Heart left ventricle (tissue), 13 donors: Measurements from ENCODE around the gene LILRB1.
"Not testable (repeated sequence)": the region's sequence is repeated elsewhere in the genome, so short reads cannot be mapped to it uniquely, and the experiment has no call there.

Source experiments
- POLR2A ChIP-seq, 2 donors: fragments of 450-650 bp; IDR thresholded peaks; one replicate each; pipeline ENCODE4 v1.6.1; 2017; ENCODE audit warnings: antibody characterized with exemption in 2 of 2, mild to moderate bottlenecking in 2 of 2, moderate library complexity in 2 of 2
- TF ChIP-seq, protein P1 (sequence below), 12 donors: fragments of 200-600 bp; sonication (generic) in 4 of 12; IDR thresholded peaks; one replicate each; pipeline versions ENCODE4 v1.5.0 to v1.8.0; 2018 to 2022; ENCODE audit warnings: antibody characterized with exemption in 12 of 12, mild to moderate bottlenecking in 5 of 12
- donor health status: ischemic (EF 13 %, LVEDD 7.1; RV severe dilation, severe dysfunction).
- donor health status: DM: no; HTN: yes; CAD: no.
- donor health status: DM: no; HTN: no; CAD: no.
- donor health status: ischemic (EF 25% LVEDD 6.9; RV normal size, moderate dysfunction).
- donor health status: ischemic (EF 25% LVEDD 5.7; RV mildly dilated, moderate dysfunction).
- donor health status: ischemic (EF 35%, LVEDD 5.7; RV mildly dilated, moderate dysfunction).
- donor health status: nonischemic (EF 11% LVEDD 7.7; RV severe dilation, severe dysfunction).
- donor health status: DM: yes; HTN: yes; CAD: no.
- donor health status: PGD.
- donor health status: ischemic (EF 29% LVEDD 5.4; RV normal size, mild dysfunction).
- donor health status: nonischemic (EF 23%, LVEDD 6.1; RV moderate dilation, normal function).

- TF ChIP-seq, protein P1, sequence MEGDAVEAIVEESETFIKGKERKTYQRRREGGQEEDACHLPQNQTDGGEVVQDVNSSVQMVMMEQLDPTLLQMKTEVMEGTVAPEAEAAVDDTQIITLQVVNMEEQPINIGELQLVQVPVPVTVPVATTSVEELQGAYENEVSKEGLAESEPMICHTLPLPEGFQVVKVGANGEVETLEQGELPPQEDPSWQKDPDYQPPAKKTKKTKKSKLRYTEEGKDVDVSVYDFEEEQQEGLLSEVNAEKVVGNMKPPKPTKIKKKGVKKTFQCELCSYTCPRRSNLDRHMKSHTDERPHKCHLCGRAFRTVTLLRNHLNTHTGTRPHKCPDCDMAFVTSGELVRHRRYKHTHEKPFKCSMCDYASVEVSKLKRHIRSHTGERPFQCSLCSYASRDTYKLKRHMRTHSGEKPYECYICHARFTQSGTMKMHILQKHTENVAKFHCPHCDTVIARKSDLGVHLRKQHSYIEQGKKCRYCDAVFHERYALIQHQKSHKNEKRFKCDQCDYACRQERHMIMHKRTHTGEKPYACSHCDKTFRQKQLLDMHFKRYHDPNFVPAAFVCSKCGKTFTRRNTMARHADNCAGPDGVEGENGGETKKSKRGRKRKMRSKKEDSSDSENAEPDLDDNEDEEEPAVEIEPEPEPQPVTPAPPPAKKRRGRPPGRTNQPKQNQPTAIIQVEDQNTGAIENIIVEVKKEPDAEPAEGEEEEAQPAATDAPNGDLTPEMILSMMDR (IDR thresholded peaks at IDR 0.05), result not testable (repeated sequence)
- TF ChIP-seq POLR2A (IDR thresholded peaks at IDR 0.05), result not testable (repeated sequence)
These were observed 12.7 kb downstream of the LILRB1 start for GRCh38 chr19:54642953-54643352.
